HG02938 (cell line): Measurements from ENCODE around the gene POU2F3.
"Not testable (repeated sequence)": the region's sequence is repeated elsewhere in the genome, so short reads cannot be mapped to it uniquely, and the experiment has no call there.

Source experiments
- ATAC-seq: cut with Tn5 transposase; IDR thresholded peaks from one replicate; pipeline ENCODE4 v1.9.1; 2021; ENCODE audit warnings: mild to moderate bottlenecking, moderate library complexity; ENCODE audit not compliant: unreplicated experiment

POU2F3 gene

GRCh38 chr11:120248551-120249278 is 8.8 kb downstream of the POU2F3 start:
- peak; percentile 60 for ATAC-seq

GRCh38 chr11:120249279-120250262 is 9.6 kb downstream of the POU2F3 start:
- no peak for ATAC-seq

- not testable (repeated sequence) for ATAC-seq
Observed at GRCh38 chr11:120253377-120253776, 13.4 kb downstream of the POU2F3 start.

GRCh38 chr11:120254788-120255518 is 15.0 kb downstream of the POU2F3 start:
- ATAC-seq = peak; percentile 53

GRCh38 chr11:120255519-120255866 is 15.6 kb downstream of the POU2F3 start:
- no peak for ATAC-seq

- no peak for ATAC-seq
Observed at GRCh38 chr11:120256178-120256577, 16.2 kb downstream of the POU2F3 start.

GRCh38 chr11:120256779-120257178 is 16.8 kb downstream of the POU2F3 start:
- no peak for ATAC-seq

GRCh38 chr11:120257346-120257745 is 17.4 kb downstream of the POU2F3 start:
- ATAC-seq = no peak

GRCh38 chr11:120258661-120259060 is 18.7 kb downstream of the POU2F3 start:
- ATAC-seq = no peak

GRCh38 chr11:120259241-120259640 is 19.3 kb downstream of the POU2F3 start:
- ATAC-seq = no peak

- ATAC-seq = no peak
Observed at GRCh38 chr11:120259988-120260565, 20.1 kb downstream of the POU2F3 start.

GRCh38 chr11:120260616-120261015 is 20.7 kb downstream of the POU2F3 start:
- no peak for ATAC-seq

GRCh38 chr11:120261321-120261720 is 21.4 kb downstream of the POU2F3 start:
- ATAC-seq = no peak

- ATAC-seq = no peak
Observed at GRCh38 chr11:120261931-120262330, 22.0 kb downstream of the POU2F3 start.

- no peak for ATAC-seq
Observed at GRCh38 chr11:120267319-120267718, 27.4 kb downstream of the POU2F3 start.

GRCh38 chr11:120268686-120269085 is 28.7 kb downstream of the POU2F3 start:
- ATAC-seq = no peak

- ATAC-seq = no peak
Observed at GRCh38 chr11:120270386-120270785, 30.4 kb downstream of the POU2F3 start.

GRCh38 chr11:120271672-120272071 is 31.7 kb downstream of the POU2F3 start:
- ATAC-seq = no peak

GRCh38 chr11:120272303-120272702 is 32.4 kb downstream of the POU2F3 start:
- ATAC-seq = no peak

- no peak for ATAC-seq
Observed at GRCh38 chr11:120273432-120273831, 33.5 kb downstream of the POU2F3 start.

GRCh38 chr11:120273956-120274355 is 34.0 kb downstream of the POU2F3 start:
- not testable (repeated sequence) for ATAC-seq
